Measurements from ENCODE around the gene PCYT1B. TPM values are rescaled to one million over a fixed set of nuclear protein-coding genes. Genes with fewer than 3 reads are reported as not detected.

Gene PCYT1B
- total and polyA plus RNA-seq, 2 experiments from 2014 or later: 5.8 to 14.6 TPM

GRCh38 chrX:24528605-24529004 is 118.5 kb downstream of the PCYT1B start (continued):
- TF ChIP-seq NANOG (IDR thresholded peaks at IDR 0.05; ENCODE audit: borderline replicate concordance) (no peak), CTCF (conservative IDR thresholded peaks at IDR 0.05; ENCODE audit: low read depth in 2 of 2) (no peak), ZNF331 (CRISPR knock-in tag; IDR thresholded peaks at IDR 0.05; ENCODE audit: low read depth) (no peak)

GRCh38 chrX:24526616-24527015 is 120.5 kb downstream of the PCYT1B start:
- no peaks in the 10 kb centered on the region for H4K20me1 ChIP-seq (replicated peaks; ENCODE audit: insufficient read depth)
- peak overlapping the region; percentile 77 for H3K27ac ChIP-seq (ENCODE audit: low read depth)
- H2AFZ ChIP-seq: no peak overlapping the region
- H3F3A ChIP-seq (replicated peaks; ENCODE audit: low read depth): no peaks in the 10 kb centered on the region
- peak overlapping the region; percentile 35 for H3K4me3 ChIP-seq
- Mint-ChIP-seq H3K36me3 (ENCODE audit: low read depth) (peaks cover 17% of the 10 kb centered on the region; the same call in 2 of the 3 replicates), H3K9me3 (no peaks in the 10 kb centered on the region), H3K4me3 (peak overlapping the region; percentile 24; the same call in 2 of the 3 replicates), H3K4me1 (peaks cover 45% of the 10 kb centered on the region), H3K27ac (no peak overlapping the region), H3K27me3 (ENCODE audit: insufficient read depth, low read depth, poor library complexity) (peaks cover 9% of the 10 kb centered on the region)
- peaks cover 40% of the 10 kb centered on the region for H3K4me1 ChIP-seq (ENCODE audit: insufficient read depth)
- no peaks in the 10 kb centered on the region for H3K36me3 ChIP-seq (ENCODE audit: insufficient read depth)
- H3K27me3 ChIP-seq (ENCODE audit: insufficient read depth): no peaks in the 10 kb centered on the region
- peak; percentile 55 for DNase-seq (ENCODE audit: low spot score)
- no peak; the same call in 2 of the 3 replicates for ATAC-seq
- H3K79me2 ChIP-seq (replicated peaks; ENCODE audit: insufficient read depth): no peaks in the 10 kb centered on the region
- H3K4me2 ChIP-seq: peak overlapping the region; percentile 69
- H3K9me2 ChIP-seq (ENCODE audit: insufficient read depth): no peaks in the 10 kb centered on the region
- TF ChIP-seq ETS1 (IDR thresholded peaks at IDR 0.05) (no peak), NANOG (IDR thresholded peaks at IDR 0.05; ENCODE audit: borderline replicate concordance) (no peak), CTCF (conservative IDR thresholded peaks at IDR 0.05; ENCODE audit: low read depth in 2 of 2) (no peak), REST (IDR thresholded peaks at IDR 0.05; ENCODE audit: unreplicated experiment) (no peak), ZNF114 (CRISPR knock-in tag; IDR thresholded peaks at IDR 0.05) (no peak), EZH2phosphoT487 (IDR thresholded peaks at IDR 0.05; ENCODE audit: unreplicated experiment) (no peak), POLR2AphosphoS5 (IDR thresholded peaks at IDR 0.05; ENCODE audit: low read depth) (no peak), EZH2 (IDR thresholded peaks at IDR 0.05; ENCODE audit: low read depth, unreplicated experiment) (no peak), JUNB (IDR thresholded peaks at IDR 0.05; ENCODE audit: unreplicated experiment) (no peak), STAT1 (IDR thresholded peaks at IDR 0.05; ENCODE audit: unreplicated experiment) (no peak), ZNF331 (CRISPR knock-in tag; IDR thresholded peaks at IDR 0.05; ENCODE audit: low read depth) (no peak)

All from GM23338 (cell line).